Activated CD4-positive, alpha-beta T cell treated with anti-CD3 and anti-CD28 coated beads, Interleukin-2, amount 50 U/mL, for 1 hour (primary cell): ENCODE results near the gene CHMP4B.

Experiments used
- DNase-seq: peaks from one replicate; pipeline ENCODE4 v3.0.0-alpha.2; 2020

The CHMP4B gene

GRCh38 chr20:33841436-33841799, 30.3 kb downstream of the CHMP4B start:
- DNase-seq: no peak

GRCh38 chr20:33842346-33842745, 31.2 kb downstream of the CHMP4B start:
- DNase-seq: no peak

DNA sequence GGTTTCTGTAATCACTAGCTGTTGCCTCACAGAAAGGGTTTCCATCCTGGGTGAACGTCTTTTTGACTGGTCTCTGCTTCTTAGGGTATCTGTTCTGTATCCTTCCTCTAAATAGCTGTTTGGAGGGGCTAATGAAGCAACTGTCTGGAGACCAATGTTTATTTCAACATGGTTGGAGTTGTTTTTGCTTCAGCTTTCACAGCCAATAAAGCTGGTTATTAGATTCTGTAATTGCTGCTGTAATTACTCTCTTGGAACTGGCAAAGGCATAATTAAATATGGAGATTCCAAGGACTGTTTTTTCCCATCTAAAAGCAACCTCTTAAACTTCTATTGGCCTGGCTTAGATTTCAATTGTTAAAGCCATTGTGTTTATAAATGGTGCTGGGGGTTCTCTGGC, 31.9 kb downstream of the CHMP4B start:
- no peak for DNase-seq

- no peak for DNase-seq
Measured at GRCh38 chr20:33843854-33844253, 32.7 kb downstream of the CHMP4B start.

DNA sequence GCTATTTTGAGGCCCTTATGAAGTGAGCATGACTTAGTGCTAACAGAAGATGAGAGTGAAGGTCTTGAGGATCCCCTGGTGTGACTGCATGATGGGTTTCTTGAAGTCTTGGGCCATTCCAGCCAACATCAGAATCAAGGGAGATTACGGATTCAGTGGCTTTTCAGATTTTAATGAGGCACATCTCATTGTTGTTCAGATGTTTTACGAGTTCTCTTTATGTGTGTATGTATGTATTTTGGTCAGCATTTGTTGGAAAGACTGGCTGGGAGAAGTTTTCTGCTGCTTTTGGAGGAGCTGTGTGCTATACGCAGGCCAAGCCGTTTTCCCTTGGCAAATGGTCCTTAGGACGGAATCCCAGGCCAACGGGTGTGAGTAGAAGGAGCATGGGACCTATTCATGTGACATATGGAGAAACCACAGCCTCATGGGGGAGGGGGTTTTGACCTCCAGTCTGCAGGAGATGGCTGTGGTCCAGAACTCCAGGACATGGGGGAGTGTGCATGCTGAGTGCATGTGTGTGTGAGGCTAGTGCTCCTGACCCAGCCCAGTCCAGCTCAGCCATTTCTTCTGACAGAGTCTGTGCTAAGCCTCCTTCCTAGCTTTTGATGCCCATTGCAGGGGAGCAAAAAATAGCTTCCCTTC, 35.3 kb downstream of the CHMP4B start:
- DNase-seq: no peak

DNA sequence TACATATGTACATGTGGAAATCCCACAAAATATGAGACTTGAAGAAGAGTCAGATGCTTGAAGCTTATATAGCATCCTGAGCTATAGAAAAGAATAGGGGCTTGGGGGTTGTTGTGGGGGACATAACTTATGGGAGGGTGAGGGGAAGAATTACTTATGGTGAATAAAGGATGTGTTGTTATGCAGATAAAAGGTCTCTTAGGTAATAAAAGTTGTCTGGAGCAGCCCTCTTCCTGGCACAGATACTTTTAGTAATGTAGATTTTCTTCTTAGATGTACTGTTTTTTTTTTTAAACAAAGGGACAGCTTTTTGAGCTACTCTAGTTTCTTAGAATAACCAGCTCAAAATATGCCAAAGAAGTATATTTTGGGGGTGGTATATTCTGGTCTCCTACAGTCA, 35.9 kb downstream of the CHMP4B start:
- DNase-seq: no peak

DNA sequence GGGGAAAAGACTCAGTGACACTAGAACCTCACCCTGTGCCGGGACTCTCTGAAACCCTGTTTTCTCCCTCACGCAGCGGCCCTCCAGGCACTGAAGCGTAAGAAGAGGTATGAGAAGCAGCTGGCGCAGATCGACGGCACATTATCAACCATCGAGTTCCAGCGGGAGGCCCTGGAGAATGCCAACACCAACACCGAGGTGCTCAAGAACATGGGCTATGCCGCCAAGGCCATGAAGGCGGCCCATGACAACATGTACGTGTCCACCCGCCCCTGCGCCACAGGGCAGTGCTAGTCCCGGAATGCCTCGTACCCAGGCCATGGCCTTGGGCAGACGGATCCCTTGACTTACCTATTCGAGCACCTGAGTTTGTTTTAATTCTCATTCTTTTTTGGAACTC, 37.2 kb downstream of the CHMP4B start:
- no peak for DNase-seq

DNA sequence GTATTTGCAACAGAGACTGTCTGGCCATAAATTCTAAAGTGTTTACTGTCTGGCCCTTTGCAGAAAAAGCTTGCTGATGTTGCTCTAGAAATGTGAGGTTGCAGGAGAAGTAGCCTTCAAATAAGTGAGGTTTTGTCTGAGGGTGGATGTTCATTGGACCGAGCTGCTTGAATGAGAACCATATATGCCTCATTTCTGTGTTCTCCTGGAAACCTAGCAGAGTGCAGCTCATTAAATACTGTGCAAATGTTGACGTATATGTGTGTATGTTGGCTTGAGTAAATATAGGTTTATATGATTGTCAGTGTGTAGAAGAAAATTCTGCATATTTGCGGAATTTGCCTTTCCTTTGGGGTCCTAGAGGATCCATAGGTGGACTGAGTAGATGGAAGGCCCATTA, 39.0 kb downstream of the CHMP4B start:
- no peak for DNase-seq

GRCh38 chr20:33851842-33852466, 40.8 kb downstream of the CHMP4B start:
- no peak for DNase-seq

DNA sequence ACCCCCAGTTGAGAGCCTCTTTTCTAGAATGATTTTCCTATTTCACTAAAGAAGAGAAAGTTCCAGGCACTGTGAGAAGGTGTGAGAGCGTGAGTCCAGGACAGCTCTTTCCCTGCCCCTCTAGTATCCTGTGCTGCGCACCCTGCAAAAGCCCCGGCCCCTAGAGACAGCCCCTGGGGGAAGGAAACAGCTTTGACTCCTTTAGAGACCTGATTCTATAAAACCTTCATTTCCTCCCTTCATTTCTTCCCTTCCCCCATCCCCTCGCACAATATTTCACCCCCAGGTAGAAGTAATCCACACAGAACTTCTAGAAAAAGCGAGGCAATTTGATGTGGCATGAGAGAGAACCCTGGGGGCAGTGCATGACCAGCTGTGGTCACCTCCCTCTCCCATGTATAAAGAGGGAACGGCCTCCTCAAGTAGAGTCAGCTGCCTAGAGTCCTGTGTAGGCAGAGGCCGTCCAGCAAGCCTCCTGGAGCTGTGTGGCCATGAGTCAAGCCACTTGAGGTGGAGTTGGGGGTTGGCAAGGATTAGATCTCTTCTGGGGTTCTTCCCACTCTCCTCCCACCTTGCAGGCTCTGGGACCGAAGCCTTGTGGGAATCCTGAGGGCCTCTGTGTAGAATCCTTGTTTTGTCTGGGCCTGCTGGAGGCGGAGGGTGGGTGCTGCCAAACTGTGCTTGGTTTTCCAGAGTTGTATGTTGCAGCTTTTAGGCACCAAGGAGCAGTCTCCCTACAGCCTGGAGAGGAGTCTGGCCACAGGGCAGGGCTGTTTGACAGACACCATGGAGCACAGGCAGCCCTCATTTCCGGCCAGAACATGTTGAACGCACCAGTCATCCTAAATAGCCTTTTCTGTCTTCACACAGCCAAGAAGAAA, 41.7 kb downstream of the CHMP4B start:
- no peak for DNase-seq

DNA sequence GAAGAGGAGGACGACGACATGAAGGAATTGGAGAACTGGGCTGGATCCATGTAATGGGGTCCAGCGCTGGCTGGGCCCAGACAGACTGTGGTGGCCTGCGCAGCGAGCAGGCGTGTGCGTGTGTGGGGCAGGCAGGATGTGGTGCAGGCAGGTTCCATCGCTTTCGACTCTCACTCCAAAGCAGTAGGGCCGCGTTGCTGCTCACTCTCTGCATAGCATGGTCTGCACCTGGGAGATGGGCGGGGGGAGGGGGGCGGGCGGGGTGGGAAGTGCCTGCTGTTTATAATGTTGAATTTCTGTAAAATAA, 42.3 kb downstream of the CHMP4B start:
- DNase-seq: no peak

DNA sequence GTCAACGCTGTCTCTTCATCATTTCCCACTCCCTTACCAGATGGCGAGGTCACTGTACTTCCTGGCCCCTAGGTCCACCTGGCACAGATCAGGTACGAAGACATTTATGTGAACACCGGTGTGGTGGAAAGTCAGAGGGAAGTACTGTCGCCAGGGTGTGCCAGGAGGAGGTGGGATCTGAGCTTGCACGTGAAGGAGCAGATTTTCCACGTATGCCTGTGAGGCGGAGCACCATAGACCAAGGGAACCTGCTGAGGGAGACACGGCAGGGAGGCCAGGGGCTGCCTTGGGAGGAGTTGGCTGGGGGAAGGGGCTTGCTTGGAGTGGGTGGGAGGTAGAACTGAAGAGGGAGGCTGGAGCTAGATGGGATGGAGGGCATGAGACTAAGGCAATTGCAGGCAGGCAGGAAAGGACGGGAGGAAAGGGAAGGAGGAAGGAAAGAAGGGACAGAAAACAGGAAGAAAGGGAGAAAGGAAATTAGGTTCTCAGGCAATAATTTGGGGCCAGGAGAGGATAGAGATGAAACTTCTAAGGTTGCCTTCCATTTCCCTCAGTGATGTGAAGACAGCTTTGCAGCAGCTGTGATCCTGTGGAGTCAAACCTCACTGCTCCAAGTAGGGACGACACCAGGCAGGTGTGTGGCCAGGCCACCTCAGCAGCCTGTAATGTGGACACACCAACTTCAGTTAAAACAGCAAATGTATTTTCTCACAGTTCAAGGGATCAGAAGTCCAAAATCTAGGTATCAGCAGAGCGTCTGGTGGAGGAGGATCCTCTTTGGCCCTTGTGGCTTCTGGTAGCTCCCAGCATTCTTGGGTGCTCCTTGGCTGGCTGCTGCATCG, 46.8 kb downstream of the CHMP4B start:
- DNase-seq: no peak

GRCh38 chr20:33858666-33859065, 47.5 kb downstream of the CHMP4B start:
- no peak for DNase-seq

DNA sequence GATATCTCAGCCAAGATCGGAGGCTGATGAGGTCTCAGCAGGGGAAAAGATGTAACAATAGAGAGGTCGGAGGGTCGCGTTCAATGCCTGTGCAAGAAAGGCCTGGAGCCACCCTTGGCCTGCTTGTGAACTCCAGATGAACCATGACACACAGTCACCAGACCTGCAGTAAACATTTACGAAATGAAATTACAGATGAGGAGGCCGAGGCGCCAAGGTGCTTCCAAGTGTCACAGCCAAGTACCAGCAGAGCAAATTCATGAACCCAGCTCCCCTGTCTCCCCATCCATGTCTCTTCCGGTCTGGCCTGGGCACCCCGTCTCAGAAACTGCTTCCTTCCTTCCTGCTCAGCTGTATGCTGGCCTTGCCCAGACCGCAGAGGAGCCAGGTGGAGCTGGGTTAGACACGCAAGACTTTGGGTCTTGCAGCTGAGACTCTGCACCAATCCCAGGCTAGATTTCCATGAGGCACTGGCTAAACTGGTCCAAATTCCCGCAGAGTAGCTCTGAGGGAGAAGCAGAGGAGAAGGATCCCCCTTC, 48.1 kb downstream of the CHMP4B start:
- DNase-seq: peak; percentile 13

- no peak for DNase-seq
Measured at GRCh38 chr20:33859751-33860150, 48.6 kb downstream of the CHMP4B start.

GRCh38 chr20:33861458-33861857, 50.3 kb downstream of the CHMP4B start:
- DNase-seq: no peak

- peak; percentile 45 for DNase-seq
Measured at GRCh38 chr20:33862709-33863403, 51.7 kb downstream of the CHMP4B start.

DNA sequence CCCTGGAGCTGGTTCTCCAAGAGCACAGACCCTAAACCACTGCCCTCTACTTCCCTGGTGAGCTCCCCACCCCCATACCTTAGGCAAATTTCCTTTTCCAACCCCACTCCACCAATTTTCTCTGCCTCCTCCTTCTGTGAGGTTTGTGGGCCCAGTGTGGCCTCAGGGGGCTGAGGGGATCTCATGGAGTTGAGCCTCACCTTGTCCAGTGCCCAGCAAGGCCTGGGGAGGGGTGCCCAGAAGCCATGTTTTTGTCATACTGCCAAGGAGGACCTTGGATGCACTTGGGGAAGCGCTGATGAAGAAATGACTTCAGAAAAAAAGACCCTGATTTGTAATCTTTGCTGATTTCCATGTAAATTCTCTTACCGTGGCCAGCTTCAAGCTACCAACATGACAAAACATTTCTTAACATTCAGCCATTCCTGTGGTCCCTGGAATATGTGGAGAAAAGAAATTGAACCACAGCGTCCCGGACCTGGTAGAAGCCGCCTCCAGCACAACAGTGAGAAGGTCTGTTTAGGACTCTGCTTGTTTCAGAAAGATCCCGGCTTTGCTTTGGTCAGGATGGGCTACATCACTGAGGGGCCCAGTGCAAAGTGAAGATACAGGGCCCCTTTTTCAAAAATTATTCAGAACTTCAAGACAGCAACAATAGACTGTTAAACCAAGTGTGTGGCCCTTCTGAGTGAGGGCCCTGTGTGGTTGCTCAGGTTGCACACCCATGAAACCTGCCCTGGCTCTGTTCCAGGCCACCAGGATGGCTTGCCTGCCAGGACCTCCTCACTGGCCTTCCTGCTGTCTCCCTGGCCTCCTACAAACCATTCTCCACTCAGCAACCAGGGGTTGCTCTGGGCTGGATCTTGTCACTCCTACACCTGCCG, 52.5 kb downstream of the CHMP4B start:
- no peak for DNase-seq

- DNase-seq: no peak
Measured at GRCh38 chr20:33864324-33864963, 53.3 kb downstream of the CHMP4B start.

DNA sequence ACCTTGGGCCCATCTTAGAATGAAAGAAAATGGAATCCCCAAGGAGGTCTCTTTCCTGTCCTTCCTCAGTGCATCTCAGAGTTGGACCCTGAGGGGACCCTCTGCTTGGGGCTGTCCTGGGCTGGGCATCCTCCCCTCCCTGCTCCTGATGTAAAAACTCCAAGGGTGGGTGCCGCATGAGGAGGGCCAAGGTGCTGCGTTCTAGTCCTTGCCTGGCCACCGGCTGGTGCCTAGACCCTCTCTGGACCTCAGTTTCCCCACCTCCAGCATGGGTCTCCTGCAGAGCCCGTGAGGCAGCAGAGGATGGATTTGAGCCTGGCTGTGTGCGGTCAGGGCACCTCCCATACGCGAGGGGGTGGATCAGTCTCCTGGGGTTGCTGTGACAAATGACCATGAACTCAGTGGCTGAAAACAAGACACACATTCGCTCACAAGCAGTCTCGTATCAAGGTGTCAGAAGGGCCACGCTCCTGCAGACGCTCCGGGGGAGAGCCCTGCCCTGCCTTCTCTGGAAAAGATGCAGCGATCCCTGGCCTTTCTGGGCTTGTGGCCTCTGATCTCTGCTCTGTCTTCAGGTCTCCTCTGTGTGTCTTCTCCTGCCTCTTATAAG, 54.7 kb downstream of the CHMP4B start:
- no peak for DNase-seq
